AG10803 (cell line): Measurements from ENCODE around the gene SLC25A30.
"Not testable (repeated sequence)": the region's sequence is repeated elsewhere in the genome, so short reads cannot be mapped to it uniquely, and the experiment has no call there.

Source experiments
- DNase-seq: peaks from one replicate; pipeline ENCODE4 v3.0.0; 2010; ENCODE audit warnings: low read depth
- H3K4me3 ChIP-seq: 2 replicates; pipeline ENCODE4 v1.5.1; 2011; ENCODE audit warnings: mild to moderate bottlenecking, low read length, control low read depth
- CTCF ChIP-seq: conservative IDR thresholded peaks from 2 replicates; pipeline ENCODE4 v1.5.1; 2011; ENCODE audit warnings: mild to moderate bottlenecking, low read length, control low read depth, inconsistent platforms

SLC25A30 gene

GRCh38 chr13:45401314-45401713, 16.9 kb downstream of the SLC25A30 start:
- no peak for DNase-seq
- no peak overlapping the region for H3K4me3 ChIP-seq
- no peak for TF ChIP-seq CTCF

GRCh38 chr13:45398877-45399276, 19.3 kb downstream of the SLC25A30 start:
- TF ChIP-seq CTCF, result no peak
- no peak for DNase-seq
- no peak overlapping the region for H3K4me3 ChIP-seq

GRCh38 chr13:45396533-45397095, 21.6 kb downstream of the SLC25A30 start:
- DNase-seq, result no peak
- no peak for TF ChIP-seq CTCF
- H3K4me3 ChIP-seq, result no peak overlapping the region

GRCh38 chr13:45393941-45394570, 24.1 kb downstream of the SLC25A30 start:
- DNase-seq, result peak; percentile 56
- TF ChIP-seq CTCF, result peak; percentile 79
- H3K4me3 ChIP-seq, result no peak overlapping the region

- no peak for DNase-seq
- H3K4me3 ChIP-seq, result no peak overlapping the region
- TF ChIP-seq CTCF, result no peak
These were observed 25.4 kb downstream of the SLC25A30 start for GRCh38 chr13:45392811-45393210.

GRCh38 chr13:45391926-45392325, 26.2 kb downstream of the SLC25A30 start:
- no peak overlapping the region for H3K4me3 ChIP-seq
- no peak for DNase-seq
- TF ChIP-seq CTCF, result no peak

GRCh38 chr13:45391128-45391527, 27.0 kb downstream of the SLC25A30 start:
- not testable (repeated sequence) for DNase-seq, H3K4me3 ChIP-seq

- not testable (repeated sequence) for DNase-seq, H3K4me3 ChIP-seq
These were observed 27.8 kb downstream of the SLC25A30 start for GRCh38 chr13:45390348-45390747.
